OCI-LY3 (cell line): ENCODE measurements around the gene B3GALT6.

Experiments
- H2AFZ ChIP-seq: fragments of 200-600, 300-600 bp; shearing (Covaris generic); 2 replicates; pipeline ENCODE4 v1.6.0; 2014; ENCODE audit warnings: antibody characterized with exemption, low read depth, low read length
- H3K27ac ChIP-seq: fragments of 200-600, 300-600 bp; sonication (generic); 2 replicates; pipeline ENCODE4 v1.5.1; 2014; ENCODE audit warnings: mild to moderate bottlenecking, low read length, moderate library complexity, mixed read lengths
- H3K27me3 ChIP-seq: fragments of 200-600, 300-600 bp; sonication (generic); 2 replicates; pipeline ENCODE4 v1.6.1; 2014; ENCODE audit warnings: low read depth, low read length, mixed read lengths
- H3K36me3 ChIP-seq: fragments of 200-600, 300-600 bp; sonication (generic); replicated peaks from 2 replicates; pipeline ENCODE3; 2014; ENCODE audit warnings: low read depth, low read length, mixed read lengths
- H3K4me1 ChIP-seq: fragments of 300-600, 200-600 bp; sonication (generic); 2 replicates; pipeline ENCODE4 v1.6.1; 2014; ENCODE audit warnings: low read length, mixed read lengths
- H3K4me2 ChIP-seq: fragments of 200-600, 300-600 bp; sonication (generic); 2 replicates; pipeline ENCODE4 v1.6.1; 2014; ENCODE audit warnings: low read length, mixed read lengths
- H3K4me3 ChIP-seq: fragments of 300-600, 200-600 bp; sonication (generic); 2 replicates; pipeline ENCODE4 v1.5.1; 2014; ENCODE audit warnings: antibody characterized with exemption, mild to moderate bottlenecking, low read length, moderate library complexity
- H3K79me2 ChIP-seq: fragments of 300-600, 200-600 bp; shearing (Covaris generic); 2 replicates; pipeline ENCODE4 v1.6.1; 2014; ENCODE audit warnings: mild to moderate bottlenecking, low read length, mixed read lengths
- H3K9ac ChIP-seq: fragments of 300-600, 200-600 bp; shearing (Covaris generic); 2 replicates; pipeline ENCODE4 v1.6.0; 2014; ENCODE audit warnings: mild to moderate bottlenecking, low read length, moderate library complexity
- H3K9me3 ChIP-seq: fragments of 200-600, 300-600 bp; shearing (Covaris generic); 2 replicates; pipeline ENCODE4 v1.6.1; 2014; ENCODE audit warnings: low read length, mixed read lengths; ENCODE audit not compliant: insufficient read depth
- H4K20me1 ChIP-seq: fragments of 200-600, 300-600 bp; sonication (generic); 2 replicates; pipeline ENCODE4 v1.6.1; 2016; ENCODE audit warnings: low read length, mixed read lengths; ENCODE audit not compliant: insufficient read depth
- CTCF ChIP-seq: fragments of 200-600, 300-600 bp; sonication (generic); IDR thresholded peaks from 2 replicates; pipeline ENCODE4 v1.5.1; 2014; ENCODE audit warnings: antibody characterized with exemption, low read length, low read depth
- EZH2phosphoT487 ChIP-seq: fragments of 200-600 bp; shearing (Covaris generic); IDR thresholded peaks from 2 replicates; pipeline ENCODE4 v1.6.1; 2018; ENCODE audit warnings: antibody characterized with exemption, mixed run types, low read depth

Gene B3GALT6

GRCh38 chr1:1283821-1284220, 51.8 kb downstream of the B3GALT6 start:
- no peak overlapping the region for H3K4me3 ChIP-seq

More at GRCh38 chr1:1283821-1284220, 51.8 kb downstream of the B3GALT6 start:
- H2AFZ ChIP-seq, result no peak overlapping the region
- no peaks in the 10 kb centered on the region for H3K79me2 ChIP-seq
- H3K36me3 ChIP-seq, result no peaks in the 10 kb centered on the region
- H3K9ac ChIP-seq, result no peak overlapping the region
- no peaks in the 10 kb centered on the region for H3K27me3 ChIP-seq
- H4K20me1 ChIP-seq, result no peaks in the 10 kb centered on the region
- H3K4me1 ChIP-seq, result peaks cover 3% of the 10 kb centered on the region; the same call in 1 of the 2 replicates
- H3K27ac ChIP-seq, result no peak overlapping the region
- no peak overlapping the region for H3K4me2 ChIP-seq
- no peak for TF ChIP-seq EZH2phosphoT487
- TF ChIP-seq CTCF, result no peak
- no peaks in the 10 kb centered on the region for H3K9me3 ChIP-seq
